Activated CD8-positive, alpha-beta T cell treated with anti-CD3 and anti-CD28 coated beads, Interleukin-2, amount 10 ng/mL, durations not matched to agents 7 days and 5 days (primary cell): ENCODE measurements around the gene KRTAP15-1. TPM values are rescaled to one million over a fixed set of nuclear protein-coding genes. Genes with fewer than 3 reads are reported as not detected.

Experiments
- ATAC-seq: fragments of 150-1000 bp; cut with Tn5 transposase; one replicate; pipeline ENCODE4 v1.10.0; 2021; ENCODE audit warnings: moderate library complexity
- CTCF ChIA-PET: fragments of 350-600 bp; sonication (Branson Sonifier 250); formaldehyde crosslinking; loops from one replicate; lab custom pipeline; 2021; ENCODE audit warnings: antibody characterized with exemption; lab: Charles Lee
- POLR2A ChIA-PET: fragments of 350-600 bp; sonication (Branson Sonifier 250); formaldehyde crosslinking; loops from one replicate; lab custom pipeline; 2021; ENCODE audit warnings: antibody characterized with exemption; lab: Charles Lee
- DNase-seq: peaks from one replicate; pipeline ENCODE4 v3.0.0-alpha.2; 2020
- H3K27ac Mint-ChIP-seq: one replicate; pipeline ENCODE4 v1.8.0; 2021; ENCODE audit warnings: mild to moderate bottlenecking, mixed read lengths
- H3K27me3 Mint-ChIP-seq: one replicate; pipeline ENCODE4 v1.8.0; 2021; ENCODE audit warnings: low read depth, mixed read lengths
- H3K36me3 Mint-ChIP-seq: one replicate; pipeline ENCODE4 v1.8.0; 2021; ENCODE audit warnings: low read depth, mixed read lengths
- H3K4me1 Mint-ChIP-seq: one replicate; pipeline ENCODE4 v1.8.0; 2021; ENCODE audit warnings: low read depth, mixed read lengths
- H3K4me3 Mint-ChIP-seq: one replicate; pipeline ENCODE4 v1.8.0; 2021; ENCODE audit warnings: mild to moderate bottlenecking, mixed read lengths
- H3K9me3 Mint-ChIP-seq: one replicate; pipeline ENCODE4 v1.8.0; 2022; ENCODE audit warnings: mixed read lengths; ENCODE audit not compliant: insufficient read depth
- total RNA-seq, 2 experiments: library from RNA; stranded (reverse); gene quantifications; one replicate each; pipeline ENCODE4 v1.2.3, GENCODE V29; 2021

The KRTAP15-1 gene, protein sequence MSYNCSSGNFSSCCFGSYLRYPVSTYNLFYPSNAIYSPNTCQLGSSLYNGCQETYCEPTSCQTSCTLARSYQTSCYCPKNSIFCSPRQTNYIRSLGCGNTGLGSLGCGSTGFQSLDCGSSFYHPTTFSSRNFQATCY
- total RNA-seq, result not detected

DNA sequence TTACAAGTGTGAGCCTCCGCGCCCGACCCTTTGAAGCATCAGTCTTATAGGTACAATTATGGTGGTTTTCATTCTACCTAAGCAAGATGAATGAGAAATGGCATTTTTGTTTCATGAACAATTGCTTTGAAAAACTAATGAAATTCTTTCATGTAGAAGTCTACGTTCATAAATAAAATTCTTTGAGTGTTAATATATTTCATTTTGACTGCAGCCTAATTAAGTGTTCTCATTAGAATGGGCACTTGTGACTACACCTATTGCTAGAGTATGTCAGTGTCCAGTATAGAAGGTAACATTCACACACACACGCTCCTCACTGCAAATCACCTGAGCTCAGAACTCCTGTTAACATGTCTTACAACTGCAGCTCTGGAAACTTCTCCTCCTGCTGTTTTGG, at the start of gene KRTAP15-1:
TSS of gene KRTAP15-1 (plus strand) at position 301 of the 400 bp plus-strand sequence. CDS start at position 354, 53 bp downstream.
- no peaks in the 10 kb centered on the region for H3K4me1 Mint-ChIP-seq
- no peaks in the 10 kb centered on the region for H3K9me3 Mint-ChIP-seq
- no peak for ATAC-seq
- H3K36me3 Mint-ChIP-seq, result no peaks in the 10 kb centered on the region
- no peaks in the 10 kb centered on the region for H3K27me3 Mint-ChIP-seq
- ChIA-PET CTCF (no interaction called here), POLR2A (no interaction called here)
- no peak within 1 kb of the TSS for H3K27ac Mint-ChIP-seq
- no peak for DNase-seq
- H3K4me3 Mint-ChIP-seq, result no peak within 1 kb of the TSS

DNA sequence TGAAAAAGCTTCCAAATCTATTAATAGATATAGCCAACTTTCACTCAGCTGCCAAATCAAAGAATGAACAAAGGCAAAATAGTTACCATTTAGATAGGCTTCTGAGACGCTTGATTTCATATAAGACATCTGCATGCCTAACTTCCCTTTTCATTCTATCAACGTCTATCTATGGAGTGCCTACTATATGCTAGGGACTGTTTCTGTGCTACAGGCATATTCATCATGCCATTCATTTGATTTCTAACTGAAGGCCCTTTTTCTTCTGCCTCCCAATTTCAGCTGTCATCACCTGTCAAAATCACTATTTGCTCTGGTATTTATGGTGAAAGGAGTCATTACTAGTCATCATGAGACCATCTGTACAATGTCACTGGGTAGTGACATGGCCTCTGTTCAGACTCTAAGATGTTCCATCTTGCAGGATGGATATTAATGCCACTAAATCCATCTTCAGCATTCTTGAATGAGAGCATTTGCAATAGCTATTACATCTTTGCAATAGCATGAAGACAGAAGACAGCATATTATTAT, 48.5 kb upstream of the KRTAP15-1 start:
- ATAC-seq (no peak), DNase-seq (no peak)
- CTCF ChIA-PET, result no interaction called here
- H3K4me1 Mint-ChIP-seq, result no peaks in the 10 kb centered on the region
- H3K9me3 Mint-ChIP-seq, result no peaks in the 10 kb centered on the region
- no peak overlapping the region for H3K4me3 Mint-ChIP-seq
- POLR2A ChIA-PET, result no interaction called here
- H3K27ac Mint-ChIP-seq, result no peak overlapping the region
- H3K36me3 Mint-ChIP-seq, result no peaks in the 10 kb centered on the region
- no peaks in the 10 kb centered on the region for H3K27me3 Mint-ChIP-seq

DNA sequence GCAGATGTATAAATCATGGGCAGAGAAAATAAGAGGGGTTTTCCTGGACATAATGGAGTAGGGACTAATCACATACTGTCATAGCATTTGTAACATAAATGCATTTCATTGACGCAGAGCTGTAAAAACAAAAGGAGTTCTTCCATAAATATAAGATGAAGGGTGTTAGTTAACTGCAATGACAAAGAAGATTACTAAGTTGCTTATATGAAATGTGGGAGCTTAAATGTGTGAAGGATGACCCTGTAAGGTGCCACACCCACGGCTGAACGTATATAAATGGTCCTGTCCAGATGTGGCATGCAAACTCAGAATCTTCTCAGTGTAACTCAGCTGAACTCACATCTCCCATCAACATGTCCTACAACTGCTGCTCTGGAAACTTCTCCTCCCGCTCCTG, 44.3 kb upstream of the KRTAP15-1 start, which contains the start of gene KRTAP13-1:
TSS of gene KRTAP13-1 (plus strand) at position 301 of the 400 bp plus-strand sequence. CDS start at position 357, 56 bp downstream.
- Mint-ChIP-seq H3K27ac (no peak within 1 kb of the TSS), H3K27me3 (no peaks in the 10 kb centered on the region), H3K4me3 (no peak within 1 kb of the TSS), H3K36me3 (no peaks in the 10 kb centered on the region), H3K9me3 (no peaks in the 10 kb centered on the region), H3K4me1 (no peaks in the 10 kb centered on the region)
- CTCF ChIA-PET, result no interaction called here
- DNase-seq, result no peak
- ATAC-seq, result no peak
- POLR2A ChIA-PET, result no interaction called here

- ATAC-seq, result peak; percentile 49
- Mint-ChIP-seq H3K4me1 (peaks cover 3% of the 10 kb centered on the region), H3K27ac (no peak overlapping the region), H3K36me3 (no peaks in the 10 kb centered on the region), H3K4me3 (no peak overlapping the region), H3K9me3 (no peaks in the 10 kb centered on the region), H3K27me3 (peaks cover 6% of the 10 kb centered on the region)
- POLR2A ChIA-PET, result no interaction called here
- CTCF ChIA-PET, result interaction anchor here (0.9 kb wide), 1 partner anchor 26 kb away, joined by 3 read pairs; no protein-coding TSS in a partner anchor
- DNase-seq, result peak; percentile 23
Measured at GRCh38 chr21:30408782-30409494, 31.1 kb upstream of the KRTAP15-1 start.

DNA sequence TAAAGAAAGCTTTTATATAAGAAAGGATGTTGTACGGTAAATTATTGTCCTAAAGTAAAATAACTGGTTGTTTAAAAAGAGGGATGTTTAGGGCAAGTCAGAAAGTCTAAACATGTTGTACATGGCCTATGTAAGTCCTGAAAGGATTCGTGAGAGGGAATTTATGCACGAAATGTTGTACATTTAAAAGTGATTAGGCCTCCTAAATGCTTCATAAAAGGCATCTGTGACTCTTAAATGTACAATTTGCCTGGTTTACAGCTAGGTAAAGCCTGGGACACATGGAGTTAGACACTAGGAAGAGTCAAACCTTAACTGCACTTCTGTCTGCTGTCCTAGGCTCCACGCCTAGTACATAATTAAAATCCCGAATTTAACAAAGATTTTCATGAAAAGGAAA, 24.1 kb upstream of the KRTAP15-1 start:
- Mint-ChIP-seq H3K4me1 (no peaks in the 10 kb centered on the region), H3K4me3 (no peak overlapping the region), H3K9me3 (peaks cover 5% of the 10 kb centered on the region), H3K36me3 (no peaks in the 10 kb centered on the region), H3K27ac (no peak overlapping the region), H3K27me3 (no peaks in the 10 kb centered on the region)
- DNase-seq (no peak), ATAC-seq (no peak)
- ChIA-PET CTCF (no interaction called here), POLR2A (no interaction called here)

GRCh38 chr21:30425826-30426225, 14.2 kb upstream of the KRTAP15-1 start, which contains the start of gene KRTAP13-3:
Gene KRTAP13-3, minus strand, starts transcription at chr21:30425926. Its CDS starts 14 bp downstream, at chr21:30425912.
- Mint-ChIP-seq H3K27me3 (no peaks in the 10 kb centered on the region), H3K36me3 (no peaks in the 10 kb centered on the region), H3K4me3 (no peak within 1 kb of the TSS), H3K27ac (no peak within 1 kb of the TSS), H3K9me3 (no peaks in the 10 kb centered on the region), H3K4me1 (no peaks in the 10 kb centered on the region)
- DNase-seq, result no peak
- ChIA-PET POLR2A (no interaction called here), CTCF (no interaction called here)
- no peak for ATAC-seq

DNA sequence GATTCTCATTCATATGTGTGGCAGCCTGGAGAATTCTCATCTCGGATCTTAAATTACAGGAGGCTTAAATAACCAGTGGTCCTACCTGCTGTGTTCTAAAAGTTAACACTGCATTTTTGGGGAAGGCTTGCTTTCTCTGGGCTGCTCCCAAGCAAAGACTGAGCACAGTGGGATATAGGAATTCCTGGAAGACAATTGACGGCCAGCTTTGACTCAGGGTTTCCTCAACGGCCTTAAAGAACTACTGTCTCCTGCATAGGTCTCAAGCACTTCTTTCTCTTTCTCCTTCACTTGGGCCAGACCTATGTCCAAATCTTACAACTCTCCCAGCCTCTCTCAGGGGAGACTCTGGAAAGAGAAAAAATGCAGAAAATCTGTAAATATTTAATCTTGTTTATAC, 13.3 kb upstream of the KRTAP15-1 start:
- POLR2A ChIA-PET, result no interaction called here
- no peaks in the 10 kb centered on the region for H3K9me3 Mint-ChIP-seq

DNA sequence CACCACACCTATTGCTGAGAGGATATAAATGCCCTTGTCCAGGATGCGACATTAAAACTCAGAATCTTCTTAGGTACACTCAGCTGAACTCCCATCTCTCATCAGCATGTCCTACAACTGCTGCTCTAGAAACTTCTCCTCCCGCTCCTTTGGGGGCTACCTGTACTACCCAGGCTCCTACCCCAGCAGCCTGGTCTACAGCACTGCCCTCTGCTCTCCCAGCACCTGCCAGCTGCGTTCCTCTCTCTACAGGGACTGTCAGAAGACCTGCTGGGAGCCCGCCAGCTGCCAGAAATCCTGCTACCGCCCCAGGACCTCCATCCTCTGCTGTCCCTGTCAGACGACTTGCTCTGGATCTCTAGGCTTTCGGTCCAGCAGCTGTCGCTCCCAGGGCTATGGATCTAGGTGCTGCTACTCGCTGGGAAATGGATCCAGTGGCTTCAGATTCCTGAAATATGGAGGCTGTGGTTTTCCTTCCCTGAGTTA, 9.9 kb upstream of the KRTAP15-1 start, which contains the start of gene KRTAP13-4:
TSS of gene KRTAP13-4 (plus strand) at position 51 of the 486 bp plus-strand sequence. CDS start at position 107, 56 bp downstream.
- Mint-ChIP-seq H3K4me3 (no peak within 1 kb of the TSS), H3K9me3 (no peaks in the 10 kb centered on the region), H3K36me3 (no peaks in the 10 kb centered on the region), H3K4me1 (no peaks in the 10 kb centered on the region), H3K27me3 (no peaks in the 10 kb centered on the region), H3K27ac (no peak within 1 kb of the TSS)
- DNase-seq, result no peak
- no peak for ATAC-seq
- ChIA-PET CTCF (no interaction called here), POLR2A (no interaction called here)

More for the DNA sequence above, 13.3 kb upstream of the KRTAP15-1 start:
- ATAC-seq, result no peak
- CTCF ChIA-PET, result no interaction called here
- DNase-seq, result no peak
- Mint-ChIP-seq H3K4me1 (no peaks in the 10 kb centered on the region), H3K4me3 (no peak overlapping the region), H3K36me3 (no peaks in the 10 kb centered on the region), H3K27ac (no peak overlapping the region), H3K27me3 (no peaks in the 10 kb centered on the region)

DNA sequence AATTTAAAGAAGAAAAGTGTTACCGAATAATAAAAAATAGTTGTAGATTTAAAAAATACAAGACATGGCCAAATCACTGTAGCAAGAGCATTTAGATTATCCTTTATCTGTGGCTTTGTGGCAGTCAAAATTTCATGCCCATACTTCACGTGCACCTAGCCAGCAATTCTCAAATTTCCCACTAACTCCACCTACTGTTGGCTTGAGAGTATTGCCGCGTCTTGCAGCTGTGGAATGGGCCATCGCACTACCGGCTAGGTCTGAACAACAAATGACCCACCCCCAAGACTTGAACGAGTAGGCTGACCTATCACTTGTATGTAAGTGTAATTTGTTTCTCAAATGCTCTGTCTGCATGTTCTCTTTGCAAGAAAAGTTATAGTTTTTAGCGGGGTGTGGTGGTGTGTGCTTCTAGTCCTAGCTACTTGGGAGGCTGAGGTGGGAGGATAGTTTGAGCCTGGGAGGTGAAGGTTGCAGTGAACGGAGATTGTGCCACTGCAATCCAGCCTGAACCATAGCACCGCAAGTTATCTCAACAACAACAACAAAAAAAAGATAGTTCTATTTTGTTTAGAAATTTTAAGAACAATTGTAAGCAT, 5.9 kb upstream of the KRTAP15-1 start:
- Mint-ChIP-seq H3K27ac (no peak overlapping the region), H3K27me3 (no peaks in the 10 kb centered on the region), H3K4me3 (no peak overlapping the region), H3K9me3 (no peaks in the 10 kb centered on the region), H3K4me1 (no peaks in the 10 kb centered on the region), H3K36me3 (no peaks in the 10 kb centered on the region)
- ATAC-seq (no peak), DNase-seq (peak; percentile 28)
- ChIA-PET POLR2A (no interaction called here), CTCF (interaction anchor here (0.9 to 1.5 kb wide), 3 partner anchors 9 to 19 kb away, joined by 3 to 5 read pairs (median 4); no protein-coding TSS in a partner anchor)

DNA sequence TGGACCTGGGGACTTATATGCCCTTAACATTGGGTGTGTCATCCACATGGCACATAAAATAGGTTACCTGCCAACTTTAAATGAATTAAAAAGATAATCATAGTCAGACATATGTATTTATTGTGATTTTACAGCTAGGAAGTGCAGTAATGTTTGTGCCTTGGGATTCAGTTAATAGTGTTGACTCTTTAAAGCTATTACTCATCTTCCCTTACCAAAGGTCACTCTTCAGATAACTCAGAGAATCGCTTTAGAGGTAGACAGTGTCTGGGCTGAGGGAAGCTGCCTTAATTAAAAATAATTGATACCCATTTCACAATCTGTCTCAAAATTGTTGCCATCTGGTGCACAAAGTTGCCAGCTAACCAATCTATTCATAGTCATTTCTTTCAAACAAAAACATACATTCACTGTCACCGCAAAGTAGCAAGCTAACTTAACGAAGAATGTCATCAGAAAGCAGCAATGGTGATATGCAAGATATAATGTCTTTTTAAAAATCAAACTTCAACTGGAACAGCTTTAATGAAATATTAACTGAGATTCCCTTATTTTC, 3.0 kb upstream of the KRTAP15-1 start:
- H3K27ac Mint-ChIP-seq, result no peak overlapping the region
- H3K4me3 Mint-ChIP-seq, result no peak overlapping the region
- no peaks in the 10 kb centered on the region for H3K9me3 Mint-ChIP-seq
- DNase-seq, result no peak
- no peaks in the 10 kb centered on the region for H3K4me1 Mint-ChIP-seq
- H3K36me3 Mint-ChIP-seq, result no peaks in the 10 kb centered on the region
- ChIA-PET POLR2A (no interaction called here), CTCF (interaction anchor here (0.7 kb wide), 1 partner anchor 29 kb away, joined by 3 read pairs; no protein-coding TSS in a partner anchor)
- H3K27me3 Mint-ChIP-seq, result no peaks in the 10 kb centered on the region
- ATAC-seq, result no peak

DNA sequence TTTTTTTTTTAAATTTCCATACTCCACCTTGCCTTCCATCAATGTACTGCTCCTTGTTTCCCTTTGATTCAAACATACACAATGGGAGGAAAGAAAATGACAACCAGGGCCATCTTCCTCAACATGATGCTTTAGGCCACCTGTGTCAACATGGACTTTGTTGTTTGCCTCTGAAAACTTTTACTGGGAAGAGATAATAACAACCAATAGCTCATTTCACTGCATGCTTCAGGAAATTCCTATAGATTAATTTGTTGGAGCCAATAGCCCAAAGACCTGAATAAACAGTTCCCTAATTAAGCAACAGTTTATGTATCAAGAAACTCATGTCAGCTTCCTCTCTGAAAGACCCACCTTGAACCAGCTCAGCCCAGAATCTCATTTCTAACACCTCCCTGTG, 3.2 kb downstream of the KRTAP15-1 start:
- ChIA-PET CTCF (interaction anchor here (0.6 to 1.6 kb wide), 2 partner anchors 8 to 10 kb away, joined by 3 to 5 read pairs; no protein-coding TSS in a partner anchor), POLR2A (no interaction called here)
- Mint-ChIP-seq H3K4me1 (peaks cover 5% of the 10 kb centered on the region), H3K9me3 (no peaks in the 10 kb centered on the region), H3K4me3 (no peak overlapping the region), H3K27ac (no peak overlapping the region), H3K36me3 (no peaks in the 10 kb centered on the region), H3K27me3 (no peaks in the 10 kb centered on the region)
- DNase-seq (no peak), ATAC-seq (no peak)
